Lower leg skin (tissue), 4 donors: Measurements from ENCODE around the gene THOC5. TPM values are rescaled to one million over a fixed set of nuclear protein-coding genes. Genes with fewer than 3 reads are reported as not detected.
"Not testable (repeated sequence)": the region's sequence is repeated elsewhere in the genome, so short reads cannot be mapped to it uniquely, and the experiment has no call there.

ENCODE experiments used
- DNase-seq, 2 donors: peaks; one replicate each; pipeline ENCODE4 v3.0.0-alpha.2; 2019; ENCODE audit warnings: low spot score in 2 of 2
- H3K4me3 ChIP-seq: fragments of 200-600 bp; sonication (generic); 2 replicates; pipeline ENCODE4 v1.5.1; 2017; ENCODE audit warnings: mild to moderate bottlenecking, low read depth; ENCODE audit not compliant: poor library complexity, severe bottlenecking
- POLR2A ChIP-seq, 2 donors: fragments of 450-650 bp; IDR thresholded peaks; one replicate each; pipeline ENCODE4 v1.6.1; 2016 to 2017; ENCODE audit warnings: antibody characterized with exemption in 2 of 2, mild to moderate bottlenecking in 1 of 2, moderate library complexity in 1 of 2
- WGBS, 2 donors: methylation state at CpG; one replicate each; pipeline ENCODE4 v1.1.5; 2018; 5-methylcytosine and 5-hydroxymethylcytosine counted together
- intact Hi-C: fragments of 100-400 bp; cut with DNase I; formaldehyde crosslinking; loops from one replicate; pipeline ENCODE4 v1.15.0; 2023; ENCODE audit warnings: low total_unique reads
- total RNA-seq, 4 donors: library from RNA; depleted of rRNA; stranded (reverse); fragments of >200 nt; gene quantifications; one replicate each; pipeline ENCODE4 v1.1.0, GENCODE V29; 2016
- TF ChIP-seq, protein P1 (sequence below), 3 donors: fragments of 450-650 bp; IDR thresholded peaks; one replicate each; pipeline ENCODE4 v1.5.1; 2016; ENCODE audit warnings: antibody characterized with exemption in 3 of 3, mild to moderate bottlenecking in 3 of 3, moderate library complexity in 2 of 3

Gene THOC5
- total RNA-seq, 4 donors from 2014 or later = 14.2 to 30.5 (median 23.3) TPM

DNA sequence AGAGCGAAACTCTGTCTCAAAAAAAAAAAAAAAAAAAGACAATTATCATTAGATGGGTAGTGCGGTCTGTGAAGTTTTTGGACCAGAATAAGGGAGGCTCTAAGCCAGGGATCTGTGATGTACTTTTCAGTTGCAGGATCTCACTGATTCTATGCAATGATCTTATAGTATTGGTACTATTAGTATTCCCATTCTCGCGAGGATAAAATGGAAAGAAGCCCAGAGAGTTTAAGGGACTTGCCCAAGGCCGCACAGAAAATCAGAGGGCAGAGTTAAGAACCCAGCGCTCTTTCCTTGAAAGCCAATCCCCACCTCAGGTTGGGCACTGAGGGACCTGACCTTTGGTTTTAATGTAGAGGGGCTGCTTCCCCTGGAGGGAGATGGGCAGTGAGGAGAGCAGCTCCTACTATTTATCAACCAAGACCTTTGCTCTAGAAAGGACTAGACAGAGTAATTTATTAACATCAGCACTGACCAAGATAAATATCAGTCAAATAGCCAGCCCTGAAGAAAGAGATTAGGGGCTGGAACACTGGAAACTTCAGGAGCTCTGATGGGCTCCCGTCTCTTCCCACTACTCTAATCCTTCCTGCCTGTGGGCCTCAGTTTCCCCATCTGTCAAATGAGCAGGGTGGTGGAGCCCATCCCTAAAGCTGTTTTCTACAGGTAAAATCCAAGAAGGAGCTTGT lies 21.3 kb upstream of the THOC5 start:
- no peak overlapping the region for H3K4me3 ChIP-seq
- DNase-seq = no peak
- intact Hi-C loops = no loop called here
- TF ChIP-seq, protein P1, sequence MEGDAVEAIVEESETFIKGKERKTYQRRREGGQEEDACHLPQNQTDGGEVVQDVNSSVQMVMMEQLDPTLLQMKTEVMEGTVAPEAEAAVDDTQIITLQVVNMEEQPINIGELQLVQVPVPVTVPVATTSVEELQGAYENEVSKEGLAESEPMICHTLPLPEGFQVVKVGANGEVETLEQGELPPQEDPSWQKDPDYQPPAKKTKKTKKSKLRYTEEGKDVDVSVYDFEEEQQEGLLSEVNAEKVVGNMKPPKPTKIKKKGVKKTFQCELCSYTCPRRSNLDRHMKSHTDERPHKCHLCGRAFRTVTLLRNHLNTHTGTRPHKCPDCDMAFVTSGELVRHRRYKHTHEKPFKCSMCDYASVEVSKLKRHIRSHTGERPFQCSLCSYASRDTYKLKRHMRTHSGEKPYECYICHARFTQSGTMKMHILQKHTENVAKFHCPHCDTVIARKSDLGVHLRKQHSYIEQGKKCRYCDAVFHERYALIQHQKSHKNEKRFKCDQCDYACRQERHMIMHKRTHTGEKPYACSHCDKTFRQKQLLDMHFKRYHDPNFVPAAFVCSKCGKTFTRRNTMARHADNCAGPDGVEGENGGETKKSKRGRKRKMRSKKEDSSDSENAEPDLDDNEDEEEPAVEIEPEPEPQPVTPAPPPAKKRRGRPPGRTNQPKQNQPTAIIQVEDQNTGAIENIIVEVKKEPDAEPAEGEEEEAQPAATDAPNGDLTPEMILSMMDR (IDR thresholded peaks at IDR 0.05) = no peak
- TF ChIP-seq POLR2A (IDR thresholded peaks at IDR 0.05) = no peak
- WGBS, 2 donors = 86 to 90% methylated on average over 7 of the region's 7 CpGs

DNA sequence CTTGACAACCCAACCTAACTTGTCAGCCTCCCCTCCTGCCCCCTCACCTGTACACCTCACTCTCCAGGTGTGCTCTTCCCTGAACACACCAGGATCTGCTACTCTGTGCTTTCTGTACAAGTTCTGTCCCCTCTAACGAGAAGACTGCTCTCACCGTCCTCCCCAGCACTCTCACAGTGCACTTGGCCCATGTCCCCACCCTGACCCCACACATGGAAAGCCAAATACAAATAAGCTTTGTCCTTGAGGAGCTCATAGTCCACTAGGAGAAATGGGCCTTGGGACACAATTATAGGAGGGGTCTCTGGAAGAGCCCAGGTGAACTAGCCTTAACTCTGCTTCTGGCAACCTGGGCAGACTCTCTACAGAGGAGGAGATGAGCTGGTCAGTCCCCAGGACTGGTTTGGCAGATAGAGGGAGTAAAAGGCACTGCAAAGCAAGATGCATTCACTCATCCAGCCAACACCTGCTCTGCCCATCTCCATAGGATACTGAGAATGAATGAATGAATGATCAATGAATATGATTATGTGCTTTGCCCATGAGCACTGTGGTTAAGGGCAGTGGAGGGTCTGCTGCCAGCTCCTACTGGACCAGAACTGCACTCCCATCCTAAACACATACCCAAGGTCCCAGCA lies 17.5 kb upstream of the THOC5 start:
- WGBS, 2 donors = 93 to 98% methylated on average over 2 of the region's 2 CpGs
- no peak overlapping the region for H3K4me3 ChIP-seq
- TF ChIP-seq, protein P1 (IDR thresholded peaks at IDR 0.05) = no peak
- TF ChIP-seq POLR2A (IDR thresholded peaks at IDR 0.05) = no peak
- DNase-seq = no peak
- intact Hi-C loops = no loop called here

DNA sequence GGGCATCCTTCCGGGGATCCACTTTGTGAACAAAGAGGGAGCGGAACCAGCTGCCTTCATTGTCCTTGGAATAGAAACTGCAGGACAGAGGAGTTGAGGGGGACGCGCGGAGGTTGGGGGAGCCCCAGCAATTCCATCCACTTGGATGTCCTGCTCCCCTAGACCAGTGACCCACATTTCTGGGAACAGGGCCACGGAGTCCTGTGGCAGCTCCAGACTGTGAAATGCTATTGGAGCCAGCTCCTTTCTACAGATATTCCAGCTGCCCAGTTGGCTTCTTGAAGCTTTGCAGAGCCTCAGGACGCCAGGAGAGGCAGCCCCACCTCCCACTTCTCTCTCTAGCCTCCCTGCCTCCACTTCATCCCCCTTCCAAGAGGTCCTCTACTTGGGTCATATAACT lies 16.9 kb upstream of the THOC5 start:
- TF ChIP-seq, protein P1 (IDR thresholded peaks at IDR 0.05) = no peak
- no peak for TF ChIP-seq POLR2A (IDR thresholded peaks at IDR 0.05)
- 87 to 91% methylated on average over 7 of the region's 7 CpGs for WGBS, 2 donors
- intact Hi-C loops = no loop called here
- DNase-seq = no peak
- H3K4me3 ChIP-seq = no peak overlapping the region

DNA sequence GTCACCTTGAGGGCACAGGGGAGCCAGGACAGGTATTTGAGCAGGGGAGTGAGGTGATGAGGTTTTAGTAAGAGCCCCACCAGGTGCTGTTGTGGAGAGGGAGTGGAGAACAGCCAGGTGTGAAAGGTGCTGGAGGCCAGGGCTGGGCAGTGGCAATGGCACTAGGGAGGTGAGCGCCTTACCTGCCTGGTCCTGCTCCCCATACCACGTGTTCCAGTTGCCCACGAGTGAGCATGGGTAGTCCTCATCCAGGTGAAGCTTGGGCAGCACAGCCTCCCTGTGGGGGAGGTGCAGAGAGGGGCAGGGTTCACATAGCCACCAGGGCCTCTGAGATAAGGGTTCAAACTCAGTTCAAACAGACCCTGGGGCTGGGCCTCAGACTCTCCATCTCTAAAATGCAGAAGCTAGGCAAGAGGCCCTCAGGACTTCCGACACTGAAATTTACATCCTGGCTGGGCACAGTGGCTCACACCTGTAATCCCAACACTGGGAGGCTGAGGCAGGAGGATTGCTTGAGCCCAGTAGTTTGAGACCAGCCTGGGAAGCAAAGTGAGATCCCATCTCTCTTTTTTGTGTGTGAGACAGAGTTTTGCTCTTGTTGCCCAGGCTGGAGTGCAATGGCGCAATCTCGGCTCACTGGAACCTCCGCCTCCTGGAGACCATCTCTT lies 15.6 kb upstream of the THOC5 start:
- WGBS, 2 donors = 71 to 83% methylated on average over 7 of the region's 7 CpGs
- TF ChIP-seq POLR2A (IDR thresholded peaks at IDR 0.05) = no peak
- TF ChIP-seq, protein P1 (IDR thresholded peaks at IDR 0.05) = no peak
- intact Hi-C loops = no loop called here
- H3K4me3 ChIP-seq = no peak overlapping the region
- no peak for DNase-seq

DNA sequence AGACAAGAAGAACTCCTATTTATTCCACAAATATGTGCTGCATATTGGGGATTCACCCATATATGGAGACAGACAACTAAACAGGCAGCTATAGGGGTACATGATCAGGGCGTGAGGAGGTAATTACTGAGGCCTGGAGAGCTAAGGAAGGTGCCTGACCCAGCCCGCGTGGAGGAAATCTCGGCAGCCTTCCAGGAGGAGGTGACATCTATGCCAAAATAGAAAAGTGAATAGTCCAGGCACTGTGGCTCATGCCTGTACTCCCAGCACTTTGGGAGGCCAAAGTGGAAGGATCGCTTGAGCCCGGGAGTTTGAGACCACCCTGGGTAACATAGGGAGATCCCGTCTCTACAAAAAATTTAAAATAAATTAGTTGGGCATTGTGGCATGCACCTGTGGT lies 13.8 kb upstream of the THOC5 start:
- TF ChIP-seq, protein P1 (IDR thresholded peaks at IDR 0.05) = no peak
- TF ChIP-seq POLR2A (IDR thresholded peaks at IDR 0.05) = no peak
- intact Hi-C loops = no loop called here
- 64 to 74% methylated on average over 7 of the region's 7 CpGs for WGBS, 2 donors

DNA sequence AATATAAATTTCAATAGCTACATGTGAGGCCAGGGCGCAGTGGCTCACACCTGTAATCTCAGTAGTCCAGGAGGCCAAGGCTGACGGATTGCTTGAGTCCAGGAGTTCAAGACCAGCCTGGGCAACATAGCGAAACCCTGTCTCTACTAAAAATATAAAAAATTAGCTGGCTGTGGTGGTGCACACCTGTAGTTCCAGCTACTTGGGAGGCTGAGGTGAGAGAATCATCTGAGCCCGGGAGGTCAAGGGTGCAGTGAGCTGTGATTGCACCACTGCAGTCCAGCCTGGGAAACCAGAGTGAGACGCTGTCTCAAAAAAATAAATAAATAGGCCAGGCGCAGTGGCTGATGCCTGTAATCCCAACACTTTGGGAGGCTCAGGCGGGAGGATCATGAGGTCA lies 13.0 kb upstream of the THOC5 start:
- DNase-seq, H3K4me3 ChIP-seq, intact Hi-C loops: not testable (repeated sequence)
- 97 to 98% methylated on average over 7 of the region's 7 CpGs for WGBS, 2 donors

More for the DNA sequence above, 13.8 kb upstream of the THOC5 start:
- H3K4me3 ChIP-seq = no peak overlapping the region
- DNase-seq = no peak
